HG03520 (cell line): ENCODE measurements around the gene RNASE4.
"Not testable (repeated sequence)": the region's sequence is repeated elsewhere in the genome, so short reads cannot be mapped to it uniquely, and the experiment has no call there.

Experiments used
- ATAC-seq: cut with Tn5 transposase; IDR thresholded peaks from one replicate; pipeline ENCODE4 v1.9.1; 2021; ENCODE audit warnings: mild to moderate bottlenecking, moderate library complexity; ENCODE audit not compliant: unreplicated experiment

RNASE4 gene

GRCh38 chr14:20734430-20734806, 50.1 kb downstream of the RNASE4 start:
- no peak for ATAC-seq

GRCh38 chr14:20738292-20738691, 53.9 kb downstream of the RNASE4 start:
- not testable (repeated sequence) for ATAC-seq

- ATAC-seq: no peak
Observed at GRCh38 chr14:20742132-20742531, 57.8 kb downstream of the RNASE4 start.

DNA sequence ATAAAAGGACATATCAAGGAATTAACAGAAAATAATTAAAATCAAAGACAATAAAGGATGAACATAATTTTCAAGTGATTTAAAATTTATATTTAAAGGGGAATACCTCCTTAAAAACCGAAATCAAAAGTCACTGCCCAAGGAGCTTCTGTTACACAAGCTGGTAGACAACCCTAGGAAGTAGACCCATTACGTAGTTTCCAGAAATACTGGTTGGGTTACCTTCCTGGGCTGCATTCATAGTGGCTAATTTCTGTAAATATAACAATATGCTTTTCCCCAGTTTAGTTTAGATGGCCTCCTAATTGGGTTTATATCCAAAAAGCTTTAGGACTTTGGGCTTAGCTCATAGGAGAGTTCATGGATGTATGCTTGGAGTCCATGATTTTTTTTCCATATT, 59.2 kb downstream of the RNASE4 start:
- no peak for ATAC-seq

DNA sequence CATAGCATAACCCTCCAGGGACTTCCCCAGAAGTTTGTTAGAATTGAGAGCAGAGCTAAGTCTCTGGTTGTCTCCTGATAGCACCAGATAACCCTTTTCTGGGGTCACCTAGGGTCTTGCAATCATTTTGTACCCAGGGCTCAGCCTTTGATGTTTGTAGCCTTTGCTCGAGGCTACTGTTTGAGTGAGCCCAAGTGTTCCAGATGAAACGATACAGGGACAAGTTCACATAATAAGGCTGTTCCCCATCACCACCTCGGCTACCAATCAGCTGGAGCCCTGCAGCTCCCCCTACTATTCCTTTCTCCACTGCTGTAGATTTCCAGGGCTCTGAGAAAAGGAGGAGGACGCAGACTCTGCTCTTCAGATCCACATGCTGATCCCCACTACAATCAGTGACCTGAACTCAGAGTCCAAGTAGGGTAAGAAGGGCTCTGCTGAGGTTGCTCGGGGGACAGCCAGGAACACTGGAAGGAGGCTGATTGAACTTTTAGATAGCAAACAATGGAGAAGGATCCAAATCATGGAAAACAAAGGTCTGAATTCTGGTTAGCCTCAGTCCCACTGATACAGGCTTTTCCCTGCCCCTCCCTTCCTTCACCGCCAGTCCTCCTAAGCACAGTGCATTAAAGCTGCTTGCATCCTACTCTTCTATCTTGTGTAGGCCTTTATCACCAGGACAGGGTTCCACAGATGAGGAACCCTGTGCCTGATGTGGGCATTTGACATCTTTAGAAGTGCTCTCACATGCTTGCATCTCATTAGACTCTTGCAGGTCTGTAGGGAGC, 61.4 kb downstream of the RNASE4 start, which contains the start of gene EDDM3A:
TSS of gene EDDM3A (plus strand) at position 317 of the 788 bp plus-strand sequence. CDS start 1,694 bp downstream, outside the sequence.
- no peak for ATAC-seq

GRCh38 chr14:20746566-20746965, 62.2 kb downstream of the RNASE4 start:
- ATAC-seq: no peak

DNA sequence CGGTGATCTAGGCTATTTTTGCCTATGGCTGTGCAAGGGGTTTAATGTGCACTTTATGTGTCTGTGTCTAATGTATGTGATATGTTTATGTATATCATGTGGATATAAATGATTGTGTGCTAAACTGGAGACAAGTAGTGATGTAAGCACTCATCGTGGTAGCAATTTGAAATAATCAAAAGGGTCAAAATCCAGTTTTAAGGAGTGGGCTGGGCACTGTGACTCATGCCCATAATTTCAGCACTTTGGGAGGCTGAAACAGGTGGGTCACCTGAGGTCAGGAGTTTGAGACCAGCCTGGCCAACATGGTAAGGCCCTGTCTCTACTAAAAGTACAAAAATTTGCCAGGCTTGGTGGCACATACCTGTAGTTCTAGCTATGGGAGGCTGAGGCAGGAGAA, 64.1 kb downstream of the RNASE4 start:
- no peak for ATAC-seq

DNA sequence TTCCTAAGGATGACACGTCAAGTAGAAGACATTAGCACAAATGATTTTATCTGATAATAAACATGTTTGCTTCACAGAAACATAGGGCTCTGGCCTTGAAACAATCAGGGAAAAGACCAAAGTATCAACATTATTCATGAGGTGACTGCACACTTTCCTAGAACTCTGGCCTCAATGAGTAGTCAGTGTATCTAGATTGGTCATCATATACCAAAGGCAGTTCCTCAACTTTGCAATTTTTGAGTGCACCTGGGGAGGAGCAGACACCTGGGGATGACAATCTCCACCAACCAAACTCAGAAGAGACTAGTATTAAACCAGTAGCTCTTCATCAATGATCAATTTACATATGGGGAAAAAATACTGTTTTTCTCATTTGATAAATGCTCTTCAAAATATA, 65.8 kb downstream of the RNASE4 start:
- no peak for ATAC-seq
